Caco-2 (cell line): ENCODE results near the gene SBDS. TPM values are rescaled to one million over a fixed set of nuclear protein-coding genes. Genes with fewer than 3 reads are reported as not detected.
"Not testable (repeated sequence)": the region's sequence is repeated elsewhere in the genome, so short reads cannot be mapped to it uniquely, and the experiment has no call there.

Experiments used
- BruUV-seq: library from RNA; stranded (reverse); fragments of 400-500 nt; replicated peaks from 2 replicates; lab custom pipeline; 2021; lab: Mats Ljungman, UMichigan
- CTCF ChIA-PET: fragments of 300-600 bp; sonication (Branson Sonifier 250); formaldehyde crosslinking; loops from one replicate; lab custom pipeline; 2022; ENCODE audit warnings: antibody characterized with exemption; lab: Charles Lee
- POLR2A ChIA-PET: fragments of 300-600 bp; sonication (Branson Sonifier 250); formaldehyde crosslinking; loops from one replicate; lab custom pipeline; 2022; ENCODE audit warnings: antibody characterized with exemption; lab: Charles Lee
- DNase-seq, 2 experiments: peaks; one replicate each; pipeline versions ENCODE4 v3.0.0 to v3.0.0-alpha.2; 2020 to 2022
- H3K27me3 ChIP-seq: replicated peaks from 2 replicates; pipeline ENCODE4 v1.6.0; 2011; ENCODE audit warnings: low read length; ENCODE audit not compliant: control insufficient read depth, insufficient read depth
- H3K36me3 ChIP-seq: 2 replicates; pipeline ENCODE4 v1.5.1; 2011; ENCODE audit warnings: low read length; ENCODE audit not compliant: control insufficient read depth, insufficient read depth
- H3K4me1 ChIP-seq: fragments of 250-450 bp; sonication (Bioruptor Pico); 2 replicates; pipeline ENCODE4 v1.5.1; 2020; ENCODE audit warnings: mild to moderate bottlenecking
- H3K4me3 ChIP-seq: 2 replicates; pipeline ENCODE4 v1.5.1; 2011; ENCODE audit warnings: low read depth, mild to moderate bottlenecking, control low read depth, low read length
- H3K9me3 ChIP-seq: fragments of 250-450 bp; sonication (Bioruptor Pico); 2 replicates; pipeline ENCODE4 v1.5.1; 2020; ENCODE audit warnings: mild to moderate bottlenecking, moderate library complexity
- H3K27ac Mint-ChIP-seq: one replicate; pipeline ENCODE4 v1.8.0; 2022; ENCODE audit warnings: mixed read lengths; ENCODE audit not compliant: unreplicated experiment
- H3K27me3 Mint-ChIP-seq: one replicate; pipeline ENCODE4 v1.8.0; 2022; ENCODE audit warnings: mixed read lengths; ENCODE audit not compliant: insufficient read depth, unreplicated experiment
- H3K36me3 Mint-ChIP-seq: one replicate; pipeline ENCODE4 v1.8.0; 2022; ENCODE audit warnings: mild to moderate bottlenecking, mixed read lengths; ENCODE audit not compliant: insufficient read depth, unreplicated experiment
- H3K4me1 Mint-ChIP-seq: one replicate; pipeline ENCODE4 v1.8.0; 2022; ENCODE audit warnings: low read depth, mixed read lengths; ENCODE audit not compliant: unreplicated experiment
- H3K4me3 Mint-ChIP-seq: one replicate; pipeline ENCODE4 v1.8.0; 2022; ENCODE audit warnings: mild to moderate bottlenecking, moderate library complexity, mixed read lengths; ENCODE audit not compliant: unreplicated experiment
- H3K9me3 Mint-ChIP-seq: one replicate; pipeline ENCODE4 v1.8.0; 2022; ENCODE audit warnings: mixed read lengths; ENCODE audit not compliant: unreplicated experiment
- intact Hi-C: fragments of 100-400 bp; cut with micrococcal nuclease; formaldehyde crosslinking; loops from one replicate; pipeline ENCODE4 v1.10.0; 2022; ENCODE audit not compliant: unreplicated experiment
- total RNA-seq: library from RNA; stranded (reverse); gene quantifications from 2 replicates; pipeline ENCODE4 v1.2.3, GENCODE V29; 2022
- TF ChIP-seq, protein P1 (sequence below), 2 experiments: fragments of 200-600 bp in 1 of 2; IDR thresholded peaks; 1 replicate in 1 of 2; 2 replicates in 1 of 2; pipeline versions ENCODE4 v1.5.1 to v1.8.0; 2011 to 2022; ENCODE audit warnings: antibody characterized with exemption in 1 of 2, control low read depth in 1 of 2, inconsistent platforms in 1 of 2, low read depth in 1 of 2, low read length in 1 of 2, mild to moderate bottlenecking in 1 of 2, moderate library complexity in 1 of 2; ENCODE audit not compliant: insufficient read depth in 1 of 2, severe bottlenecking in 1 of 2, unreplicated experiment in 1 of 2

SBDS gene
- total RNA-seq, 1 experiment from 2014 or later = 130 TPM

DNA sequence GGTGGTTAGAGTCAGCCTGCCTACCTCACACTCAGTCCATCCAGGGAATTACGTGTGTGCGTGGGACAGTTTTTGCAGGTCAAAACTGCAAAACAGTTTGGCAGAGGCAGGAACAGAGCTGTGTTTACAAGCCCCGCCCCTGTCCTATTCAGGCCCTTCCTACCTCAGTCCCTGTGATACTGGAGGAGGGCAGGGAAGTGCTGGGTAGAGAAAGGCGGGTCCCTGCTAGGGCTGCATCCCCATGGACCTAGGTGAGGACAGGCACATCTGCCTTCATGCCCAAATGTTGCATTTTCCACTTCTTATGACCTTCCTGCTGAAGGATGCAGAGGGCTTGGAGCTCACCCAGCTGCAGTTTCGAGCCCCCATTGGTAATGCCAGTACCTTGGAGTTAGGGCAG is 25.1 kb downstream of the SBDS start:
- BruUV-seq = no TSS peak
- ChIA-PET CTCF (no interaction called here), POLR2A (no interaction called here)
- H3K4me3 ChIP-seq = no peak overlapping the region
- no peaks in the 10 kb centered on the region for H3K27me3 Mint-ChIP-seq
- TF ChIP-seq, protein P1, sequence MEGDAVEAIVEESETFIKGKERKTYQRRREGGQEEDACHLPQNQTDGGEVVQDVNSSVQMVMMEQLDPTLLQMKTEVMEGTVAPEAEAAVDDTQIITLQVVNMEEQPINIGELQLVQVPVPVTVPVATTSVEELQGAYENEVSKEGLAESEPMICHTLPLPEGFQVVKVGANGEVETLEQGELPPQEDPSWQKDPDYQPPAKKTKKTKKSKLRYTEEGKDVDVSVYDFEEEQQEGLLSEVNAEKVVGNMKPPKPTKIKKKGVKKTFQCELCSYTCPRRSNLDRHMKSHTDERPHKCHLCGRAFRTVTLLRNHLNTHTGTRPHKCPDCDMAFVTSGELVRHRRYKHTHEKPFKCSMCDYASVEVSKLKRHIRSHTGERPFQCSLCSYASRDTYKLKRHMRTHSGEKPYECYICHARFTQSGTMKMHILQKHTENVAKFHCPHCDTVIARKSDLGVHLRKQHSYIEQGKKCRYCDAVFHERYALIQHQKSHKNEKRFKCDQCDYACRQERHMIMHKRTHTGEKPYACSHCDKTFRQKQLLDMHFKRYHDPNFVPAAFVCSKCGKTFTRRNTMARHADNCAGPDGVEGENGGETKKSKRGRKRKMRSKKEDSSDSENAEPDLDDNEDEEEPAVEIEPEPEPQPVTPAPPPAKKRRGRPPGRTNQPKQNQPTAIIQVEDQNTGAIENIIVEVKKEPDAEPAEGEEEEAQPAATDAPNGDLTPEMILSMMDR (IDR thresholded peaks at IDR 0.05; ENCODE audit: insufficient read depth in 1 of 2, low read depth in 1 of 2, low read length in 1 of 2, severe bottlenecking in 1 of 2, unreplicated experiment in 1 of 2) = no peak
- peak overlapping the region; percentile 75 for H3K27ac Mint-ChIP-seq
- intact Hi-C loops = no loop called here
- H3K9me3 Mint-ChIP-seq = no peaks in the 10 kb centered on the region
- no peak overlapping the region for H3K4me3 Mint-ChIP-seq
- peaks cover 11% of the 10 kb centered on the region for H3K9me3 ChIP-seq
- peak in 1 of 2 experiments; percentile 19 for DNase-seq
- H3K4me1 Mint-ChIP-seq = peaks cover 31% of the 10 kb centered on the region
- peaks cover 44% of the 10 kb centered on the region for H3K36me3 Mint-ChIP-seq
- H3K27me3 ChIP-seq = no peaks in the 10 kb centered on the region
- H3K4me1 ChIP-seq = peaks cover 44% of the 10 kb centered on the region
- no peaks in the 10 kb centered on the region for H3K36me3 ChIP-seq

- H3K4me3 ChIP-seq, DNase-seq, H3K27ac Mint-ChIP-seq, H3K27me3 ChIP-seq, H3K27me3 Mint-ChIP-seq, H3K36me3 ChIP-seq, H3K9me3 ChIP-seq, POLR2A ChIA-PET, BruUV-seq, intact Hi-C loops, H3K9me3 Mint-ChIP-seq, CTCF ChIA-PET, H3K4me3 Mint-ChIP-seq: not testable (repeated sequence)
- peaks cover 37% of the 10 kb centered on the region for H3K4me1 Mint-ChIP-seq
- peaks cover 42% of the 10 kb centered on the region for H3K36me3 Mint-ChIP-seq
- H3K4me1 ChIP-seq = peaks cover 32% of the 10 kb centered on the region
These were observed 26.4 kb downstream of the SBDS start for GRCh38 chr7:66969001-66969400.

DNA sequence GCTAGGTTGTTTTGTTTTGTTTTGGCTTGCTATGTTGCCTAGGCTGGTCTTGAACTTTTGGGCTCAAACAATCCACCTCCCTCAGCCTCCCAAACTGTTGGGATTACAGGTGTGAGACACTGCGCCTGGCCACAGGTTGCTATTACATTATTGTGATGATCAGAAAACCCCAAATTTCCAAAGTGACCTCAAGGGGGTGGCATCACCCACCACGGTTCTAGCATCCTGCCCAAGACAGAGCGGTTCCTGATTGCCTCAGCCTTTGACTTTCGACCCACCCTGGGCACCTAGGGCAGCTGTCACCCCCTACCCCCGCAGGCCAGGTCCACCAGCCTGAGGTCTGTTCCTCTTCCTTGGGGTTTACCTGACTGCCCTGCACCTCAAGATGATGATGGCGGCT is 28.4 kb downstream of the SBDS start:
- intact Hi-C loops = no loop called here
- H3K4me1 ChIP-seq = peaks cover 18% of the 10 kb centered on the region
- H3K4me3 ChIP-seq = no peak overlapping the region
- TF ChIP-seq, protein P1 (IDR thresholded peaks at IDR 0.05; ENCODE audit: insufficient read depth in 1 of 2, low read depth in 1 of 2, low read length in 1 of 2, severe bottlenecking in 1 of 2, unreplicated experiment in 1 of 2) = no peak
- no peak overlapping the region for H3K4me3 Mint-ChIP-seq
- H3K27ac Mint-ChIP-seq = no peak overlapping the region
- no TSS peak for BruUV-seq
- H3K4me1 Mint-ChIP-seq = peaks cover 25% of the 10 kb centered on the region
- no peaks in the 10 kb centered on the region for H3K27me3 ChIP-seq
- peaks cover 29% of the 10 kb centered on the region for H3K36me3 Mint-ChIP-seq
- ChIA-PET POLR2A (no interaction called here), CTCF (no interaction called here)
- DNase-seq = no peak
- H3K9me3 ChIP-seq = peaks cover 4% of the 10 kb centered on the region; the same call in 1 of the 2 replicates
- no peaks in the 10 kb centered on the region for H3K36me3 ChIP-seq
- H3K27me3 Mint-ChIP-seq = no peaks in the 10 kb centered on the region
- peaks cover 8% of the 10 kb centered on the region for H3K9me3 Mint-ChIP-seq

- POLR2A ChIA-PET = no interaction called here
- TF ChIP-seq, protein P1 (IDR thresholded peaks at IDR 0.05; ENCODE audit: insufficient read depth in 1 of 2, low read depth in 1 of 2, low read length in 1 of 2, severe bottlenecking in 1 of 2, unreplicated experiment in 1 of 2) = no peak
- no peaks in the 10 kb centered on the region for H3K27me3 Mint-ChIP-seq
These were observed 31.0 kb downstream of the SBDS start for GRCh38 chr7:66964411-66964810.

More at GRCh38 chr7:66964411-66964810, 31.0 kb downstream of the SBDS start:
- H3K36me3 Mint-ChIP-seq = peaks cover 34% of the 10 kb centered on the region
- peaks cover 8% of the 10 kb centered on the region for H3K9me3 Mint-ChIP-seq
- CTCF ChIA-PET = no interaction called here
- no peak for DNase-seq
- no peak overlapping the region for H3K27ac Mint-ChIP-seq
- Histone ChIP-seq H3K36me3 (no peaks in the 10 kb centered on the region), H3K4me1 (no peaks in the 10 kb centered on the region), H3K27me3 (no peaks in the 10 kb centered on the region), H3K4me3 (no peak overlapping the region), H3K9me3 (peaks cover 4% of the 10 kb centered on the region; the same call in 1 of the 2 replicates)
- BruUV-seq = no TSS peak
- H3K4me3 Mint-ChIP-seq = no peak overlapping the region
- peaks cover 6% of the 10 kb centered on the region for H3K4me1 Mint-ChIP-seq
- intact Hi-C loops = no loop called here
